ENCODE data around the gene TECPR1. TPM values are rescaled to one million over a fixed set of nuclear protein-coding genes. Genes with fewer than 3 reads are reported as not detected.

The TECPR1 gene
- total and polyA plus RNA-seq, 2 of the 8 experiments (the other 6 are each of a cell fraction or from before 2014, with no cell fraction given), result 1.3 to 11.1 TPM

GRCh38 chr7:98232263-98232585 lies 19.8 kb downstream of the TECPR1 start:
- no peak overlapping the region for H3K4me2 ChIP-seq (ENCODE audit: insufficient read depth in 1 of 2, low read depth in 2 of 2, low read length in 2 of 2)
- H3K36me3 ChIP-seq (ENCODE audit: control insufficient read depth in 2 of 4, insufficient read depth in 4 of 4, low read length in 3 of 4), result no peaks in the 10 kb centered on the region
- CTCF ChIA-PET (ENCODE audit: partially characterized antibody), result interaction anchor here (1.1 to 3.1 kb wide), 2 partner anchors 11 to 211 kb away, joined by 4 to 9 read pairs; no protein-coding TSS in a partner anchor
- no peak overlapping the region for H2BK20ac ChIP-seq (ENCODE audit: low read length)
- 86% methylated on average over 5 of the region's 8 CpGs; no CpG with 5 or more reads in 1 of the 2 experiments for WGBS, 2 experiments (ENCODE audit: extremely low coverage in 1 of 2, insufficient coverage in 1 of 2, insufficient read length in 1 of 2, insufficient replicate concordance in 2 of 2, low coverage in 1 of 2, low lambda C conversion rate in 2 of 2, missing lambda C conversion rate in 1 of 2)
- POLR2A ChIA-PET (ENCODE audit: partially characterized antibody), result no interaction called here
- TF ChIP-seq USF2 (IDR thresholded peaks at IDR 0.05; ENCODE audit: low read length) (no peak), CEBPB (IDR thresholded peaks at IDR 0.05; ENCODE audit: low read depth, low read length) (no peak), TCF12 (IDR thresholded peaks at IDR 0.05; ENCODE audit: low read depth, low read length) (no peak), RFX5 (IDR thresholded peaks at IDR 0.05; ENCODE audit: borderline replicate concordance, low read depth, low read length) (no peak)
- no peak for DNase-seq (ENCODE audit: low read depth in 1 of 2, low spot score in 2 of 2)
- no peak overlapping the region for H2BK12ac ChIP-seq (ENCODE audit: low read depth, low read length)
- H2BK120ac ChIP-seq (replicated peaks; ENCODE audit: low read depth, low read length), result no peak overlapping the region
- no peak overlapping the region for H3K4me3 ChIP-seq (ENCODE audit: extremely low read depth in 1 of 4, insufficient read depth in 2 of 4, low read depth in 3 of 4, low read length in 4 of 4)
- no peak overlapping the region for H3K14ac ChIP-seq (ENCODE audit: insufficient read length)
- no peaks in the 10 kb centered on the region for H3K9me3 ChIP-seq (ENCODE audit: insufficient read depth in 2 of 2, low read depth in 1 of 2, low read length in 1 of 2)
- no peaks in the 10 kb centered on the region for H3K23me2 ChIP-seq (ENCODE audit: low read depth, low read length)
- H4K5ac ChIP-seq (ENCODE audit: insufficient read length, low read depth, low read length), result no peak overlapping the region
- peaks cover 2 to 4% of the 10 kb centered on the region in 2 experiments for H4K20me1 ChIP-seq (replicated peaks in 1 of 2; ENCODE audit: control insufficient read depth in 1 of 2, insufficient read depth in 2 of 2, low read length in 2 of 2)
- H3K79me2 ChIP-seq (ENCODE audit: control insufficient read depth in 1 of 2, insufficient read depth in 2 of 2, low read length in 2 of 2), result no peaks in the 10 kb centered on the region
- H3K27ac ChIP-seq (ENCODE audit: low read depth, low read length), result no peak overlapping the region
- H3K79me1 ChIP-seq (ENCODE audit: low read depth, low read length), result no peaks in the 10 kb centered on the region
- H3K4me1 ChIP-seq (replicated peaks in 1 of 4; ENCODE audit: control insufficient read depth in 3 of 4, insufficient read depth in 4 of 4, low read length in 3 of 4), result no peaks in the 10 kb centered on the region; a peak in 3 of 7 replicates
- no peak overlapping the region for H3K23ac ChIP-seq (ENCODE audit: insufficient read length)
- H3K4ac ChIP-seq (replicated peaks; ENCODE audit: insufficient read length, low read depth, low read length), result no peak overlapping the region
- H2BK15ac ChIP-seq (ENCODE audit: low read length), result no peak overlapping the region
- no peak overlapping the region for H3K18ac ChIP-seq (ENCODE audit: extremely low read depth, low read length)
- no peak for FAIRE-seq
- H3K27me3 ChIP-seq (replicated peaks in 1 of 4; ENCODE audit: control insufficient read depth in 3 of 4, extremely low read depth in 1 of 4, insufficient read depth in 3 of 4, low read length in 3 of 4), result no peaks in the 10 kb centered on the region
- no peak overlapping the region for H4K91ac ChIP-seq (replicated peaks; ENCODE audit: insufficient read length, low read length)
- H2AK5ac ChIP-seq (ENCODE audit: low read depth, low read length), result no peak overlapping the region
- no peak overlapping the region for H3K56ac ChIP-seq (replicated peaks; ENCODE audit: insufficient read length, low read depth, low read length)
- H3K9ac ChIP-seq (replicated peaks in 1 of 4; ENCODE audit: extremely low read depth in 1 of 4, low read depth in 3 of 4, low read length in 3 of 4), result no peak overlapping the region
- no peak overlapping the region for H4K8ac ChIP-seq (ENCODE audit: extremely low read depth, insufficient read depth, low read length)
- H2BK5ac ChIP-seq (ENCODE audit: low read depth, low read length), result no peak overlapping the region
- H2AFZ ChIP-seq (ENCODE audit: low read length), result no peak overlapping the region
